NCI-H460 (cell line): ENCODE data around the gene KIAA1217. TPM values are rescaled to one million over a fixed set of nuclear protein-coding genes. Genes with fewer than 3 reads are reported as not detected.
"Not testable (repeated sequence)": the region's sequence is repeated elsewhere in the genome, so short reads cannot be mapped to it uniquely, and the experiment has no call there.

ENCODE experiments used
- DNase-seq: peaks from one replicate; pipeline ENCODE4 v3.0.0-alpha.2; 2016; ENCODE audit warnings: low read depth; ENCODE audit errors: extremely low read depth
- total RNA-seq: library from RNA; depleted of rRNA; stranded (reverse); fragments of >200 nt; shearing (Covaris generic); gene quantifications from 2 replicates; pipeline ENCODE4 v1.2.3, GENCODE V29; 2014

Gene KIAA1217
- total RNA-seq, 1 experiment from 2014 or later = 3.5 TPM

DNA sequence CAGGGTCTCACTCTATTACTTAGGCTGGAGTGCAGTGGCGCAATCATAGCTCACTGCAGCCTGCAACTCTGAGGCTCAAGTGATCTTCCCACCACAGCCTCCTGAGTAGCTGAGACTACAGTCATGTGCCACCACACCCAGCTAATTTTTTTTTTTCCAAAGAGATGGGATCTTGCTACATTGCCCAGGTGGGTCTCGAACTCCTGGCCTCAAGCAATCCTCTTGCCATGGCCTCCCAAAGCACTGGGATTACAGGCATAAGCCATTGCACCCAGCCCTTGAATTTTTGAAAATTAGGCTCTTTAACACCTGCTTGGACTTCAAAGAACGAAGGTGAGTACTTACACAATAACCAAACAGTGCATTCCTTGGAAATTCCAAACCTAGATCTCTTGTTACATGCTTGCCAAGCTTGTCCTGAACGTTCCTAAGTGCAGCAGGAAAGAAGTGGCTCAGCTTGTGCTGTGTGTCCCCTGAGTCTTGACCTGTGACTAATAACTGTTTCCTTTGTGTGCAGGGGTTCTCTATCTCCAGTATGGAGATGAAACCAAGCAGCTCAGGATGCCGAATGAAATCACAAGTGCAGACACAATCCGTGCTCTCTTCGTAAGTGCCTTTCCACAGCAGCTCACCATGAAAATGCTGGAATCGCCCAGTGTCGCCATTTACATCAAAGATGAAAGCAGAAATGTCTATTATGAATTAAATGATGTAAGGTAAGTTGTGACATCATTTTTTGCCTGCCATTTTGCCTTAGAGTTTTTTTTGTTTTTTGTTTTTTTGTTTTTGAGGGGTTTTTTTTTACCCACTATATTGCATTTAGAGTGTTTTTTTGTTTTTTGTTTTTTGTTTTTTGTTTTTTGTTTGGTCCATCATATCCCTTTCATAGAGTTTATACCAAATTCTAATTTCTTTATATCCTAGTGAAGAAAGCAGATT is 223.8 kb downstream of the KIAA1217 start:
- no peak for DNase-seq

- no peak for DNase-seq
Observed at GRCh38 chr10:24433705-24434104, 224.8 kb downstream of the KIAA1217 start.

DNA sequence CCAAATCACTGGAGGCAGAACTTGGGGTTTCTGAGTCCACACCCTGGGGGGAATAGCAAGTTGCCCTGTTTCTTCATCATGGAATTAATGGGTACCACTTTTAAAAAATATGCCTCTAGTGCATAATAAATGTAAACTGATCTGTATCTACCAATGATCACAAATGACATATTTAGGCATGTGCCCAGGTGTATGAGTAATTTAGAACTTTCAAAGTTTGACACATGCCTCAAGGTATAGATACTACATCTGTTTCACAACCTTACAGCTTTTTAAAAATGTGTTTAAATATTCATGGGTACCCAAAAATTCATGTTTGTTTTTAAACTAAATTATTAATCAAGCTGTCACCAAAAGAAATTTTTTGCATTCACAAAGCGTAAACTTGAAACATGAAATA is 226.0 kb downstream of the KIAA1217 start:
- DNase-seq = no peak

- DNase-seq = no peak
Observed at GRCh38 chr10:24435374-24435773, 226.4 kb downstream of the KIAA1217 start.

DNA sequence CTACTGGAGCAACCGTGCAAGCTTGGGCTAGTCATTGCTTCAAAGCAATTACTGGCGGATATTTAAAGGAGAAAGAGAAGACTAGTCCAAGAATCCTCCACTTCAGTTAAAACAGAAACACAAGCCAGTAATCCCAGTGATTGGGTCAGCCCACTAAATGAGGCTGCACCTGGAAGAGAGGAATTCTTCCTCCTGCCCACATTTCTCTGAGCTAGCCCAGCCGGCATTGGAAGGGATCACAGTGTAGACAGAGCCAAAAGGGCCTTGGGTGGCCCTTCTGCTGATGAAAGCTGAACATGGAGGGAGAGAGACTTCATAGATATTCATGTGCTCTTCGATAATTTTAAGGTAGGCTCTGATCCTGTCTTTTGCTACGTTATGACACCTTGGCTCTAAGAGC is 228.4 kb downstream of the KIAA1217 start:
- DNase-seq = no peak

DNA sequence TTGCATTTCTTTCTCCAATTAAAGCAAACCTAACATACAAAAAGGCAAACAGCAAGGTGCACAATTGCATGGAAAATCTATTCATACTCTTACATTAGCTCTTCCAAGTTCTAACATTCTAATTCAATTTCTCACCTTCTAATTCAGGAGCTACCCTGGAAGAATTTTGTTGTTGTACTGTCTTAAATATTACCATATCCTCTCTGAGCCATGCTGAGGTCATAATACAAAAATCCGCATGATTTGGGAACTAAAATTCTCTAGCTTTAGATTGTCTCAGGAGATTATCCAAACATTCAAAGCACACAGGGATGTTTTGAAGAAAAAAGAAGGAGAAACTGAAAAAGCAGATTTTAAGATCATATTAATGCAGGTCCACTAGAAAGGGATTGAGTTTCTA is 229.9 kb downstream of the KIAA1217 start:
- DNase-seq = no peak

- DNase-seq = no peak
Observed at GRCh38 chr10:24439935-24440334, 231.0 kb downstream of the KIAA1217 start.

- no peak for DNase-seq
Observed at GRCh38 chr10:24440817-24441797, 232.2 kb downstream of the KIAA1217 start.

- DNase-seq = no peak
Observed at GRCh38 chr10:24442234-24442633, 233.3 kb downstream of the KIAA1217 start.

GRCh38 chr10:24442641-24443174 is 233.8 kb downstream of the KIAA1217 start:
- not testable (repeated sequence) for DNase-seq

DNA sequence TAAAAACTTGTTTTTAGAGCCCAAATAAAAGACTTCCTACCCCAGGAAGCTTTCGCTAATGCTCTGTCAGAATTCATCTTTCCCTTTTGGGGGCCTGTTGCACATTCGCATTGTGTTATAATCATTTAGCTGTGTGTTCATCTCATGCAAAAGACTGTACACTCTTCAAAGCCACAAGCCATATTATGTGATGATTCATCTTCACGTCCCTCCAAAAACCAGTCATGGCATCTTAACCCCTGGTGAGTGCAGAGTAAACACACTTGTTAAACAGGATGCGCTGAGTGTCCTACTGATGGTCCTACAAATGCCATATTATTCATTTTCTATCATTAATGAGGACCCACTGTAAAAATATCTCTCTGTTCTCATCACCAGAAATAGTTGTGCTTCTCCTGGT is 235.4 kb downstream of the KIAA1217 start:
- no peak for DNase-seq

DNA sequence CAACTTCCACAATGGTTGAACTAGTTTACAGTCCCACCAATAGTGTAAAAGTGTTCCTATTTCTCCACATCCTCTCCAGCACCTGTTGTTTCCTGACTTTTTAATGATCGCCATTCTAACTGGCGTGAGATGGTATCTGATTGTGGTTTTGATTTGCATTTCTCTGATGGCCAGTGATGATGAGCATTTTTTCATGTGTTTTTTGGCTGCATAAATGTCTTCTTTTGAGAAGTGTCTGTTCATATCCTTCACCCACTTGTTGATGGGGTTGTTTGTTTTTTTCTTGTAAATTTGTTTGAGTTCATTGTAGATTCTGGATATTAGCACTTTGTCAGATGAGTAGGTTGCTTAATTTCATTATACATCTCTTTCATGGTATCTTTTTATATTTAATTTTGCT is 237.0 kb downstream of the KIAA1217 start:
- DNase-seq = not testable (repeated sequence)

GRCh38 chr10:24446739-24447138 is 237.8 kb downstream of the KIAA1217 start:
- no peak for DNase-seq

DNA sequence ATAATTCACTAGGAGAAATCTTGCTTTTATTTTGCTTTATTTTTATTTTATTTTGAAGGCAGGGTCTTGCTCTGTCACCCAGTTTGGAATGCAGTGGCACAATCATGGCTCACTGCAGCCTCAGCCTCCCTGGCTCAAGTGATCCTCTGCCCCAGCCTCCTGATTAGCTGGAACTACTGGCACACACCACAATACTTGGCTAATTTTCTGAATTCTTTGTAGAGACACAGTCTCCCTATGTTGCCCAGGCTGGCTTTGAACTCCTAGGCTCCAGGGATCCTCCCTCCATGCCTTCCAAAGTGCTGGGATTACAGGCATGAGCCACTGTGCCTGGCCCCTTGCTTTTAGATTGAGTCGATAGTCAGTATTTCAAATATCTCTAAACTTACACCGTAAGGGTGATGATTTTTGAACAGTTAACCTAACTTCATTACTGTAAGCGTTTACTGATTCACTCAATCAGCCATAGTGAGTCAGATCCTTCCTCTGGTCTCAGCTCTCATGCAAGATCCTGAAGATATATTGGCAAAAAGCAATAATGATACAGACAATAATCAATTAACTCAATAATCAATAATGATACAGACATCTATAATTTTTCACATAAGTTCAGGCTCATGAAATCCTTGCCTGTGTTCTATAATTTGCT is 239.5 kb downstream of the KIAA1217 start:
- DNase-seq = no peak

DNA sequence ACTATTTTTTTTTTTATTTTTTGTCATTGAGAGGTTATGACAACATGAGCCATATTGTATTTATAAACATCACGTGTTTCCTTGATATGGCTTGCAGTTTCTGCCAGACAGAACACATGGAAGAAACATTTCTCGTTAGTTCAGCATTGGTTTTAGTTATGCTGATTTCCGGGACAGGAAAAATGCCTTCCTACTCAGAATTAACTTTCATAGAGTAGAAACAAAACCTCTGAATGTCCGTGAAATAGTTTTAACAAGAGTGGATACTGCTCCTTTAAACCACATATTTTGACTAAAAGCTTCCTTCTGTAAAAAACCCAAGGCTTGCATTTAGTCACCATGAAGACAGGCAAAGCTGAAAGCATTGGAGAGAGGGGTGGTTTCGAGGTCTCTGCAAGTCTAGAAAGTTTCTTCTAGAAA is 240.4 kb downstream of the KIAA1217 start:
- no peak for DNase-seq

DNA sequence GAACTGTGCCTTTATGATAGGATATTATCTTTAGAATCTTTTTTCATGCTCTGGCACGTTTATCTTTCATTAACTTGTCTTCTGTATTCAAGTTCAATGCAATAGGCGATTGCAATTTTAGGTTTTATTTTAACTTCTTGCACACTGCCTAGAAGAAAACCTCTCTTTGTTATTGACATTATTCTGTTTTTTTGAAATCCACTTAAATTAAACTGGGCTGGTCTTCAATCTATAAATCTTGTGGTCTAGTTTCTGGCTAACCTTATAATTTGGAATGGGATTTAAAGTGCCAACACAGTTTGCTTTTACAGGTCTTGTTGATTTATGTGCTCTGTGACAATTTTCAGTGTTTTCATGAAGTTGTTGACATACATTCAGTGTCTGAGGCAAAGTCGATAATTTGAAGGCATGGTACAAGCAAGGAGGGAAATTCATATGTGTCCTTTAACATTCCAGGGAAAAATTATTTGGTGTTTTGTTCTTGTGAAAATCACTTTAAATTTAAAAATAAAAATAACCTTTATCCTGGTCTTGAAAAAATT is 240.9 kb downstream of the KIAA1217 start:
- DNase-seq = no peak

DNA sequence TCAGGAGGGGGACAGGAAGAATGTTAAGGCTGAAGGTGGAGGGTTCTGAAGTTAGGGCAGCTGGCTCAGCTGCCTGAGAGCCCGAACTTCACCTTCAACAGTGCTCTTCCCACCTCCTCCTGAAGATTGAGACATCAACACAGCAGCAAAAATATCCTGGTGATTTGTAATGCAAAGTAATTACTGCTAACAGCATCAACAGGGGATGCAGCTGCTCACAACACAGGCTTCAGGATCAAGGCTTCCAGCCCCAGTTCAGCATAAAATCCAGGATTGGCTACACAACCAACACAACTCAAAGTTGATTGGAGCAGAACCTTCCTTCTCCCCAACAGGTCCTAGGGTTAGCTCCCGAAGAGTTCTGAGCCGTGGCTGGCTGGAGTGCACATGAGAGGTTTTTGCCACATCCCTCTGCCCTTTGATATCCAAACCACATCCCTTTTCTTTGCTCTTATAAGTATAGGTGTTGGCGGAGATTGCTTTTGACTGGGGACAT is 242.4 kb downstream of the KIAA1217 start:
- no peak for DNase-seq

DNA sequence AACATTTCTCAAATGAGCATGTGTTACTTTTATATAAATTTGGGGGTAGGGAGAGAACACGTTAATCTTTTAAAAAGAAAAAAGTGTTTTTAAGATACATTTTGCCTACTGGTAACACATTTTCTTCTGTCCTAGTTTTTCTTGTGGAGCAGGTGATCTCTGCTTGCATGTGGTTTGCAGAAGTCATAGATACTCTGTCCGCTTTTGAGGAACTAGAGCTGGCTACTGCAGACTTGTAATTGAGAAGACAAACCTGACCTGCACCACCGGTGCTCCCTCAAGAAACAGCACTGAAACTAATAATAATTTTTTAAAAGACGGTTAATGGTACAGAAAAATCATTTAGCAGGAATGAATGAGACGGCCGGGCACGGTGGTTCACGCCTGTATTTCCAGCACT is 243.1 kb downstream of the KIAA1217 start:
- DNase-seq = no peak

DNA sequence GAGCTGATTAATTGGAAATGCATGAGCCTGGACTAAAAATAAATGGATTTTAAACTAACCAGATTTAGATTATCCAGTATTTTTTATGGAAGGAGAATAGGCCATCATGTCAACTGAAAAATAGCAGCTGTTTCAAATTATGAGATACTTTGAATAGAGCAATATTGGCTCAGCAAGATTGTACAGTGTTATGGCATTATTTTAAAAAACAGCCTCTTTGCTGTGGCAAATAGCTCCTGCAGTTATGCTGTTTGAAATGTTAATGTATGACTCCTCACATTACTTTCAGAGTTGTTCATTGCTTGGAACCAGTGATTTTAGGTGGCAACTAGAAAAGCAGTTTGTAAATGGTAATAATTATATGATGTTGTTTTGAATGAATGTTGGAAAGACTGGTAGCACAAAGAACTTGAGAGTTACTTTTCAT is 244.5 kb downstream of the KIAA1217 start:
- no peak for DNase-seq

GRCh38 chr10:24453973-24454372 is 245.0 kb downstream of the KIAA1217 start:
- DNase-seq = no peak
